NT2/D1 (cell line): ENCODE data around the gene RNU1-3.
"Not testable (repeated sequence)": the region's sequence is repeated elsewhere in the genome, so short reads cannot be mapped to it uniquely, and the experiment has no call there.

Experiments used
- SUZ12 ChIP-seq: IDR thresholded peaks from 2 replicates; pipeline ENCODE4 v1.6.1; 2011; ENCODE audit not compliant: insufficient read length, insufficient read depth; ENCODE audit errors: extremely low read depth
- YY1 ChIP-seq: IDR thresholded peaks from 2 replicates; pipeline ENCODE4 v1.6.1; 2011; ENCODE audit not compliant: insufficient read length, insufficient read depth
- ZNF274 ChIP-seq: IDR thresholded peaks from 2 replicates; pipeline ENCODE4 v1.6.1; 2011; ENCODE audit warnings: mild to moderate bottlenecking, low read depth, low read length

GRCh38 chr1:16702280-16702679 lies 35.5 kb upstream of the RNU1-3 start:
- TF ChIP-seq YY1, ZNF274, SUZ12: not testable (repeated sequence)
